ENCODE results near the gene FADS1. TPM values are rescaled to one million over a fixed set of nuclear protein-coding genes. Genes with fewer than 3 reads are reported as not detected.

FADS1 gene
- 1 to 10 TPM; 4.9 to 9.9 (median 6.7) TPM for total RNA-seq

GRCh38 chr11:61816736-61817455, at the start of gene FADS1:
TSS of gene FADS1 (minus strand) at chr11:61817003. CDS start at chr11:61816929, 74 bp downstream.
- peaks cover 0 to 34% (median 18%) of the 10 kb centered on the region in 4 donors for H3K4me1 ChIP-seq
- no peaks in the 10 kb centered on the region for H3K9me3 ChIP-seq
- peaks cover 0 to 4% (median 0%) of the 10 kb centered on the region in 3 donors for H3K36me3 ChIP-seq
- H3K27ac ChIP-seq, result peak within 1 kb of the TSS; percentile 79 to 95 (median 86)
- peak within 1 kb of the TSS; percentile 62 to 69 (median 65) for H3K4me3 ChIP-seq
- peak; percentile 76 to 89 (median 78) for DNase-seq
- TF ChIP-seq CTCF (IDR thresholded peaks at IDR 0.05) (peak in 5 of 6 experiments; percentile 28 to 48 (median 44)), POLR2A (IDR thresholded peaks at IDR 0.05) (no peak)
- no peaks in the 10 kb centered on the region for H3K27me3 ChIP-seq

DNA sequence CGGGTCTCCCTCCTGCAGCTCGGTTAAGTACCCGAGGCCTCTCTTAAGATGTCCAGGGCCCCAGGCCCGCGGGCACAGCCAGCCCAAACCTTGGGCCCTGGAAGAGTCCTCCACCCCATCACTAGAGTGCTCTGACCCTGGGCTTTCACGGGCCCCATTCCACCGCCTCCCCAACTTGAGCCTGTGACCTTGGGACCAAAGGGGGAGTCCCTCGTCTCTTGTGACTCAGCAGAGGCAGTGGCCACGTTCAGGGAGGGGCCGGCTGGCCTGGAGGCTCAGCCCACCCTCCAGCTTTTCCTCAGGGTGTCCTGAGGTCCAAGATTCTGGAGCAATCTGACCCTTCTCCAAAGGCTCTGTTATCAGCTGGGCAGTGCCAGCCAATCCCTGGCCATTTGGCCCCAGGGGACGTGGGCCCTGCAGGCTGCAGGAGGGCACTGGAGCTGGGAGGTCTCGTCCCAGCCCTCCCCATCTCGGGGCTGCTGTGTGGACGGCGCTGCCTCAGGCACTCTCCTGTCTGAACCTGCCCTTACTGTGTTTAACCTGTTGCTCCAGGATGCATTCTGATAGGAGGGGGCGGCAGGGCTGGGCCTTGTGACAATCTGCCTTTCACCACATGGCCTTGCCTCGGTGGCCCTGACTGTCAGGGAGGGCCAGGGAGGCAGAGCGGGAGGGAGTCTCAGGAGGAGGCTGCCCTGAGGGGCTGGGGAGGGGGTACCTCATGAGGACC, 49.6 kb upstream of the FADS1 start:
- H3K4me1 ChIP-seq, result peaks cover 0 to 6% (median 2%) of the 10 kb centered on the region in 4 donors
- no peak for DNase-seq
- no peaks in the 10 kb centered on the region for H3K27me3 ChIP-seq
- H3K4me3 ChIP-seq, result no peak overlapping the region
- H3K27ac ChIP-seq, result no peak overlapping the region
- peaks cover 0 to 9% (median 0%) of the 10 kb centered on the region in 3 donors for H3K36me3 ChIP-seq
- TF ChIP-seq CTCF (IDR thresholded peaks at IDR 0.05) (no peak), POLR2A (IDR thresholded peaks at IDR 0.05) (no peak)
- H3K9me3 ChIP-seq, result no peaks in the 10 kb centered on the region

- peaks cover 0 to 16% (median 0%) of the 10 kb centered on the region in 3 donors for H3K36me3 ChIP-seq
- H3K27me3 ChIP-seq, result no peaks in the 10 kb centered on the region
- TF ChIP-seq CTCF (IDR thresholded peaks at IDR 0.05), result no peak
- no peak for TF ChIP-seq POLR2A (IDR thresholded peaks at IDR 0.05)
- DNase-seq, result no peak
- H3K9me3 ChIP-seq, result no peaks in the 10 kb centered on the region
- H3K4me1 ChIP-seq, result no peaks in the 10 kb centered on the region
- no peak overlapping the region for H3K4me3 ChIP-seq
- no peak overlapping the region for H3K27ac ChIP-seq
These were observed 48.3 kb upstream of the FADS1 start for GRCh38 chr11:61864814-61865775.

DNA sequence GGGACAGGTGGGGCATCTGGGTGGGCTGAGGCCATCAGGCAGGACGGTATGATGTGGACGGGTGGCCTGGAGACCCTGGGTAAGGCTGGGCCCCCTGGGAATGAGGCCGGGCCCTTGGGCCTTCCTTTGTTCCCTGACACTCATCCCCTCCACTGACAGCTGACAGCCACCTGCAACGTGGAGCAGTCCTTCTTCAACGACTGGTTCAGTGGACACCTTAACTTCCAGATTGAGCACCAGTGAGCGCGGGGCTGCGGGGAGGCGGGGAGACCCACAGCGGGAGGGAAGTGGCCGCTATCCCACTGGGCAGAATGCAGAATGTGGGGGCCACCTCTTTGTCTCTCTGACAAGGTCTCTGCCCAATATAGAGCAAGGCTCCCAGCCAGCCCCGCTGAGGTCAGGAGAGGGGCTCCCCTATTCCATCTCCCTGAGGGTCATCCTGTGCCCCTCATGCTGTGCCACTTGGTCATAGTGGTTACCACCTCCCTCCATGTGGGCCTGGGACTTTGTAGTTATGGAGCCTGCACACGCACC, 46.8 kb upstream of the FADS1 start:
- TF ChIP-seq POLR2A (IDR thresholded peaks at IDR 0.05), result no peak
- no peak for TF ChIP-seq CTCF (IDR thresholded peaks at IDR 0.05)
- Histone ChIP-seq H3K4me3 (no peak overlapping the region), H3K36me3 (peaks cover 0 to 16% (median 0%) of the 10 kb centered on the region in 3 donors), H3K4me1 (no peaks in the 10 kb centered on the region), H3K27ac (no peak overlapping the region), H3K9me3 (no peaks in the 10 kb centered on the region), H3K27me3 (no peaks in the 10 kb centered on the region)
- no peak for DNase-seq

All from Peyer's patch (tissue), 4 donors.